Vagina (tissue), 2 donors: ENCODE results near the gene SULT1A1. TPM values are rescaled to one million over a fixed set of nuclear protein-coding genes. Genes with fewer than 3 reads are reported as not detected.
A peak's percentile ranks its signal among the peaks of the same experiment; 100 is the strongest.

ENCODE experiments used
- DNase-seq, 2 donors: peaks; one replicate each; pipeline ENCODE4 v3.0.0-alpha.2; 2017; ENCODE audit errors: extremely low spot score in 2 of 2
- H3K27ac ChIP-seq: fragments of 200-600 bp; sonication (generic); one replicate; pipeline ENCODE4 v1.5.1; 2019
- H3K27me3 ChIP-seq: fragments of 200-600 bp; sonication (generic); one replicate; pipeline ENCODE4 v1.5.1; 2019
- H3K36me3 ChIP-seq, 2 donors: fragments of 200-600 bp; sonication (generic); one replicate each; pipeline ENCODE4 v1.5.1; 2017 to 2019
- H3K4me1 ChIP-seq: fragments of 200-600 bp; sonication (generic); one replicate; pipeline ENCODE4 v1.5.1; 2019
- H3K4me3 ChIP-seq, 2 donors: fragments of 200-600 bp; sonication (generic); 1 replicate in 1 of 2; 2 replicates in 1 of 2; pipeline ENCODE4 v1.5.1; 2016 to 2019
- H3K9me3 ChIP-seq: fragments of 200-600 bp; sonication (generic); one replicate; pipeline ENCODE4 v1.5.1; 2019
- CTCF ChIP-seq, 3 experiments: fragments of 450-650 bp in 2 of 3; fragments of 200-600 bp in 1 of 3; sonication (generic) in 1 of 3; IDR thresholded peaks; one replicate each; pipeline ENCODE4 v1.5.1; 2017 to 2019; ENCODE audit warnings: antibody characterized with exemption in 3 of 3, mild to moderate bottlenecking in 2 of 3, moderate library complexity in 2 of 3
- POLR2A ChIP-seq, 2 donors: fragments of 450-650 bp; IDR thresholded peaks; one replicate each; pipeline ENCODE4 v1.6.1; 2017; ENCODE audit warnings: antibody characterized with exemption in 2 of 2, mild to moderate bottlenecking in 2 of 2, moderate library complexity in 2 of 2
- POLR2AphosphoS5 ChIP-seq, 2 donors: sonication (generic); formaldehyde crosslinking; IDR thresholded peaks; one replicate each; pipeline ENCODE4 v1.9.0; 2017; ENCODE audit warnings: antibody characterized with exemption in 2 of 2, mild to moderate bottlenecking in 2 of 2, low read depth in 1 of 2; ENCODE audit not compliant: insufficient read depth in 1 of 2
- intact Hi-C: fragments of 100-400 bp; cut with DNase I; formaldehyde crosslinking; loops from one replicate; pipeline ENCODE4 v1.15.1; 2023
- total RNA-seq: library from RNA; depleted of rRNA; stranded (reverse); fragments of >200 nt; gene quantifications from one replicate; pipeline ENCODE4 v1.2.3, GENCODE V29; 2016

SULT1A1 gene
- total RNA-seq, 1 donor from 2014 or later, result 11.5 TPM

GRCh38 chr16:28574925-28575324, 34.9 kb downstream of the SULT1A1 start:
- no peak for TF ChIP-seq POLR2AphosphoS5 (IDR thresholded peaks at IDR 0.05; ENCODE audit: insufficient read depth in 1 of 2, low read depth in 1 of 2)
- TF ChIP-seq POLR2A (IDR thresholded peaks at IDR 0.05), result no peak
- no peak for TF ChIP-seq CTCF (IDR thresholded peaks at IDR 0.05)

DNA sequence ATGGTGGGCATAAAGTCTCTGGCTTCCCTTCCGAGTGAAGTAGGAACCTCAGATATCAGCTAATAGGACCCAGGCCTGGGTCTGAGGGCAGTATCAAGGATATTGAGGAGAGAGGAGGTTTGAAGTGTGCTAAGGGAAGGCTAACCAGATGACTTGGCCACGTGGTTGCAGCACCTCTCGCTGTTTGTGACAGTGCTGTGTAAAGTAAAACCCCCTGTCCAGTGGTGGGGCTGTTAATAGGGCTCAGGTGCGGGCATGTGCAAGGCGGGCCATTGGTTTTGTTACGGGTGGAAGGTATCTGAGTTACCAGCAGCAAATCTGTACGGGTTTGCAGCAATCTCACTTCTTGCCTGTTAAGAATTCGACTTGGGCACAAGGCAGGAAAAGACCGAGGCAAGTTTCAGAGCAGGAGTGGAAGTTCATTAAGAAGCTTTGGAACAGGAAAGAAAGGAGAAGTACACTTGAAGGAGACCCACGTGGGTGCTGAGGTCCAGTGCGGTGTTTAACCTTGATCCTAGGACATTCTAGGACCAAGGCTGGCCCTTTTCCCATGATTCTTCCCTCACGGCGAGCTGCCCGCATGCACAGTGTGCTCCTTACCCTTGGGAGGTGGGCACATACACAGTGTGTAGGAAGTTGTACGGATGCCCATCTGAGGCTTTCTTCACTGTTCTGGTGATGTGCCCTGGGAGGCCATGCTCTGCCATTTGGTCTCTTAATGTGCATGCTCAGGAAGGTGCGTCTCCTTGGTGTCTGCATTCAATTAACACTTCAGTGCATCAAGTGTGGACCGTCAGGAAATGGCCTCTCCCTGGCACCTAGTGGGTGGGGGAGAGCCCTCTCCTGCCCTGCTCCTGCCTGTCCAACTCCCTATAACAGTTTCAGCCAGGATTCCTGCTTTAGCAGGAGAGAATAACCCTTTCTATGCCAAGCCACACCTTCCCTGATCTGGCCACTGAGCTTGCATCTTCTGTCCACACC, 35.8 kb downstream of the SULT1A1 start:
- Histone ChIP-seq H3K9me3 (no peaks in the 10 kb centered on the region), H3K36me3 (no peaks in the 10 kb centered on the region), H3K4me1 (peaks cover 18% of the 10 kb centered on the region), H3K27me3 (no peaks in the 10 kb centered on the region), H3K27ac (no peak overlapping the region), H3K4me3 (no peak overlapping the region)
- no peak for DNase-seq
- intact Hi-C loops, result no loop called here
- TF ChIP-seq CTCF (IDR thresholded peaks at IDR 0.05), result no peak
- TF ChIP-seq POLR2AphosphoS5 (IDR thresholded peaks at IDR 0.05; ENCODE audit: insufficient read depth in 1 of 2, low read depth in 1 of 2), result no peak
- no peak for TF ChIP-seq POLR2A (IDR thresholded peaks at IDR 0.05)

More at GRCh38 chr16:28574925-28575324, 34.9 kb downstream of the SULT1A1 start:
- intact Hi-C loops, result no loop called here
- Histone ChIP-seq H3K27me3 (no peaks in the 10 kb centered on the region), H3K36me3 (no peaks in the 10 kb centered on the region), H3K9me3 (no peaks in the 10 kb centered on the region), H3K27ac (no peak overlapping the region), H3K4me3 (no peak overlapping the region), H3K4me1 (peaks cover 18% of the 10 kb centered on the region)
- no peak for DNase-seq

- H3K4me1 ChIP-seq, result peaks cover 18% of the 10 kb centered on the region
- no peaks in the 10 kb centered on the region for H3K9me3 ChIP-seq
- peak overlapping the region; percentile 25 for H3K27ac ChIP-seq
- no peaks in the 10 kb centered on the region for H3K36me3 ChIP-seq
- no peak for DNase-seq
- H3K27me3 ChIP-seq, result no peaks in the 10 kb centered on the region
- H3K4me3 ChIP-seq, result no peak overlapping the region
- TF ChIP-seq POLR2AphosphoS5 (IDR thresholded peaks at IDR 0.05; ENCODE audit: insufficient read depth in 1 of 2, low read depth in 1 of 2) (no peak), CTCF (IDR thresholded peaks at IDR 0.05) (no peak), POLR2A (IDR thresholded peaks at IDR 0.05) (no peak)
- intact Hi-C loops, result no loop called here
Observed at GRCh38 chr16:28572696-28573510, 36.9 kb downstream of the SULT1A1 start.

DNA sequence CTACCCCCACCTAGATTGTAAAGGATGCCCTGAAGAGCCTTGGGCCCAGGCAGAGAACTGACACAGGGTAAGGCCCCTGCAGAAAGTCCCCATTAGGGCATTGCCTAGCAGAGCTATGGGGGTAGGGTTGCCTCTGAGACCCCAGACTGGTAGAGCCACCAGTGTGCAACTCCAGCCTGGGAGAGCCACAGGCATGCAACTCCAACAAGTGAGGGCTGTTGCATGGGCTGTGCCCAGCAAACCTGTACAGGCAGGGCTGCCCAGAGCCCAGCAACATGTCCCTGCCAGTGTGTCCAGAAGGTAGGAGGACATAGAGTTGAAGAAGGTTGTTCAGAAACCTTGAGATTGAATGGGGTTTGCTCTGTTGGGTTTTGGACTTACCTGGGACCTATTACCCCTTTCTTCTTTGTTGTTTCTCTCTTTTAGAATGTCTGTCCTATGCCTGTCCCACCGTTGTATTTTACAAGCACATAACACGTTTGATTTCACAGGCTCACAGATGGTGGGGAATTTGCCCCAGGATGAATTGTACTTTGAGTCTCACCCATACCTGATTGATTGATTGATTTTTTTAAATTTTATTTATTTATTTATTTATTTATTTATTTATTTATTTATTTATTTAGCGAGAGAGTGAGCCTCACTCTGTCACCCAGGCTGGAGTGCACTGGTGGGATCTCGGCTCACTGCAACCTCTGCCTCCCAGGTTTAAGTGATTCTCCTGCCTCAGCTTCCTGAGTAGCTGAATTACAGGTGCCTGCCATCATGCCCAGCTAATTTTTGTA, 39.7 kb downstream of the SULT1A1 start:
- no peak for DNase-seq
- no peaks in the 10 kb centered on the region for H3K27me3 ChIP-seq
- H3K36me3 ChIP-seq, result peaks cover 0 to 1% of the 10 kb centered on the region in 2 donors
- H3K4me3 ChIP-seq, result no peak overlapping the region
- intact Hi-C loops, result no loop called here
- H3K4me1 ChIP-seq, result peaks cover 18% of the 10 kb centered on the region
- no peaks in the 10 kb centered on the region for H3K9me3 ChIP-seq
- no peak overlapping the region for H3K27ac ChIP-seq
- TF ChIP-seq POLR2AphosphoS5 (IDR thresholded peaks at IDR 0.05; ENCODE audit: insufficient read depth in 1 of 2, low read depth in 1 of 2) (no peak), POLR2A (IDR thresholded peaks at IDR 0.05) (no peak), CTCF (IDR thresholded peaks at IDR 0.05) (no peak)
